PFSK-1 (cell line): ENCODE measurements around the gene C5orf63.

ENCODE experiments used
- POLR2AphosphoS5 ChIP-seq: IDR thresholded peaks from 2 replicates; pipeline ENCODE4 v1.6.1; 2012; ENCODE audit warnings: low read depth, mild to moderate bottlenecking, control low read depth, low read length, moderate library complexity
- SIN3A ChIP-seq: IDR thresholded peaks from 2 replicates; pipeline ENCODE4 v1.6.1; 2012; ENCODE audit warnings: mild to moderate bottlenecking, low read length, moderate library complexity, borderline replicate concordance; ENCODE audit not compliant: insufficient read depth
- TAF1 ChIP-seq: IDR thresholded peaks from 2 replicates; pipeline ENCODE4 v1.6.1; 2012; ENCODE audit warnings: low read length, control low read depth, borderline replicate concordance; ENCODE audit not compliant: insufficient read depth

GRCh38 chr5:127056896-127057295 lies 16.4 kb downstream of the C5orf63 start:
- TF ChIP-seq SIN3A (no peak), TAF1 (no peak), POLR2AphosphoS5 (no peak)
